D721Med (cell line): ENCODE results near the gene MUC6.
A peak's percentile ranks its signal among the peaks of the same experiment; 100 is the strongest.
"Not testable (repeated sequence)": the region's sequence is repeated elsewhere in the genome, so short reads cannot be mapped to it uniquely, and the experiment has no call there.

ENCODE experiments used
- DNase-seq: peaks from one replicate; pipeline ENCODE4 v3.0.0; 2011; ENCODE audit warnings: low spot score; ENCODE audit not compliant: insufficient read length
- FAIRE-seq: peaks from 2 replicates; lab custom pipeline; 2011; peaks lifted over from hg19 to GRCh38; lab: Jason Lieb, UNC
- TF ChIP-seq, protein P1 (sequence below): IDR thresholded peaks from 2 replicates; pipeline ENCODE4 v1.5.1; 2012; ENCODE audit warnings: mild to moderate bottlenecking, control low read depth; ENCODE audit not compliant: insufficient read depth; ENCODE audit errors: missing control alignments

MUC6 gene

DNA sequence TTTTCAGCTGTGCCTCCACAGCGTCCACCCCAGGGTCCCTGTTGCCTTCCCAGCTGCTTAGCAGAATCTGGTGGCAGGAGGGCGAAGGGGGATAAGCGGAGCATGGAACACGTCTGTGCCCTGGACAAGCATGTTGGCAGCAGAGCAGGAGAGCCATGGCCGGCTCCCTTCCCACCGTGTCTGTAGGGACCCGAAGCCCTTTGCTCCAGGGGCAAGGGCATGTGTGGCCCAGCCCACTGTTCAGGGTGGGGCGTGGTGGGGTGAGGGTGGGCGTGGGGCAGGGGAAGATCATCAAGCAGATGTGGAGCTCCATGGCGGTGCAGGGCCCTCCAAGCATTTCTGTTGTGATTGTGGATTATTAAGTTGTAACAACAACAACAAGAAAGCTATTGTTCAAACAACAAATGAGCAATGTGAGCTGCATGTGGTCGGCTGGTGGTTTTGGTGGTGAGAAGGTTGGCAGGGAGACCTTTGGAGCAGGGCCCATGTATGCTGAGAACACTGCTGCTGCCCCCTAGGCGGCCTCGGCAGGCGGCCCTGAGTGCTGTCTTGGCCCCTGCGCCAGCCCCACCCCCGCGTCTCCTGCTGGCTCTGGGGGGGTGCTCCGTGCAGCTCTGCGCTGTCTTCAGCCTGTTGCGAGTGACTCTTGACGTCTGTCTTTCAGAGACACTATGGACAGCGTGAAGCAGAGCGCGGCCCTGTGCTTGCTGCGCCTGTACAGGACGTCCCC is 59.9 kb downstream of the MUC6 start:
- FAIRE-seq (no peak), DNase-seq (no peak)
- TF ChIP-seq, protein P1, sequence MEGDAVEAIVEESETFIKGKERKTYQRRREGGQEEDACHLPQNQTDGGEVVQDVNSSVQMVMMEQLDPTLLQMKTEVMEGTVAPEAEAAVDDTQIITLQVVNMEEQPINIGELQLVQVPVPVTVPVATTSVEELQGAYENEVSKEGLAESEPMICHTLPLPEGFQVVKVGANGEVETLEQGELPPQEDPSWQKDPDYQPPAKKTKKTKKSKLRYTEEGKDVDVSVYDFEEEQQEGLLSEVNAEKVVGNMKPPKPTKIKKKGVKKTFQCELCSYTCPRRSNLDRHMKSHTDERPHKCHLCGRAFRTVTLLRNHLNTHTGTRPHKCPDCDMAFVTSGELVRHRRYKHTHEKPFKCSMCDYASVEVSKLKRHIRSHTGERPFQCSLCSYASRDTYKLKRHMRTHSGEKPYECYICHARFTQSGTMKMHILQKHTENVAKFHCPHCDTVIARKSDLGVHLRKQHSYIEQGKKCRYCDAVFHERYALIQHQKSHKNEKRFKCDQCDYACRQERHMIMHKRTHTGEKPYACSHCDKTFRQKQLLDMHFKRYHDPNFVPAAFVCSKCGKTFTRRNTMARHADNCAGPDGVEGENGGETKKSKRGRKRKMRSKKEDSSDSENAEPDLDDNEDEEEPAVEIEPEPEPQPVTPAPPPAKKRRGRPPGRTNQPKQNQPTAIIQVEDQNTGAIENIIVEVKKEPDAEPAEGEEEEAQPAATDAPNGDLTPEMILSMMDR = no peak

DNA sequence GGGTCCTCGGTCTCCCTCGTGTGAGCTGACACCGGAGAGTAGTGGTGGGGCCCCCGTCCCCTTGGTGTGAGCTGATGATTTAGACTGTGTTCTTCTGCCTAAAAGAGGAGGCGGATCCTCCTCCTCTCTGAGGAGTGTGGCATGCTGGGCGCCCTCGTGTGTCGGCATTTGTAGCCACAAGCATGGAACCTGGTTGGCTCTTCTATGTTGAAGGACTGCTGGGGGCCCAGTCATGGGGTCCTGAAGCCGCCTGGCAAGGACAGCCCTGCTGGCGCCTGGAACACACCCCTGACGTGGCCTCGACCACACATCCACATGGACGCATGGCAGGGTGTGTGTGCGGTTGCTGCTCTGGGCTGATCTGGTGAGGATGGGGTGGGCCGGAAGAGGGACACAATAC is 60.7 kb downstream of the MUC6 start:
- TF ChIP-seq, protein P1 = peak; percentile 17

DNA sequence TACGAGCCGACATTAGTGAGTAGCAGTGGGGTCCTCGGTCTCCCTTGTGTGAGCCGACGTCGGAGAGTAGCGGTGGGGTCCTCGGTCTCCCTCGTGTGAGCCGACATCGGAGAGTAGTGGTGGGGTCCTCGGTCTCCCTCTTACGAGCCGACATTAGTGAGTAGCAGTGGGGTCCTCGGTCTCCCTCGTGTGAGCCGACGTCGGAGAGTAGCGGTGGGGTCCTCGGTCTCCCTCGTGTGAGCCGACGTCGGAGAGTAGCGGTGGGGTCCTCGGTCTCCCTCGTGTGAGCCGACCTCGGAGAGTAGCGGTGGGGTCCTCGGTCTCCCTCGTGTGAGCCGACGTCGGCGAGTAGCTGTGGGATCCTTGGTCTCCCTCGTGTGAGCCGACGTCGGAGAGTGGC is 61.1 kb downstream of the MUC6 start:
- not testable (repeated sequence) for DNase-seq, FAIRE-seq

More for the DNA sequence above, 60.7 kb downstream of the MUC6 start:
- no peak for FAIRE-seq
- DNase-seq = no peak

DNA sequence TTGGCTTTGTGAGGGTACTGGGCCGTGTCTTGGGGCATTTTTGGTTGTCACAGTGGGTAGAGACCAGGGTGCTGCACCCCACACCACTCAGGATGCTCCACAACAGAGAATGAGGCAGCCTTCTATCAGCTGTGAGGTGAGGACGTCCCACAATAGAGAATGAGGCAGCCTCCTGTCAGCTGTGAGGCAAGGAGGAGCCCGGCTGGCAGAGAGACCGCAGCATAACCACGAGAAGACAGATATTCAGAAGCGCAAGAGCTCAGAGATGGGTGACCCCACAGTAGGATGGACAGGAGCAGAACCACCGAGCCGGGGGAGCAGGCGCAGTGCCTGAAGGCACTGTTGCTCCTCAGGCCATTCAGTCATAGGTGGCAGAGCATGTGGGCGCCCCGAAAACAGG is 63.3 kb downstream of the MUC6 start:
- TF ChIP-seq, protein P1 = no peak
- no peak for FAIRE-seq
- DNase-seq = no peak

DNA sequence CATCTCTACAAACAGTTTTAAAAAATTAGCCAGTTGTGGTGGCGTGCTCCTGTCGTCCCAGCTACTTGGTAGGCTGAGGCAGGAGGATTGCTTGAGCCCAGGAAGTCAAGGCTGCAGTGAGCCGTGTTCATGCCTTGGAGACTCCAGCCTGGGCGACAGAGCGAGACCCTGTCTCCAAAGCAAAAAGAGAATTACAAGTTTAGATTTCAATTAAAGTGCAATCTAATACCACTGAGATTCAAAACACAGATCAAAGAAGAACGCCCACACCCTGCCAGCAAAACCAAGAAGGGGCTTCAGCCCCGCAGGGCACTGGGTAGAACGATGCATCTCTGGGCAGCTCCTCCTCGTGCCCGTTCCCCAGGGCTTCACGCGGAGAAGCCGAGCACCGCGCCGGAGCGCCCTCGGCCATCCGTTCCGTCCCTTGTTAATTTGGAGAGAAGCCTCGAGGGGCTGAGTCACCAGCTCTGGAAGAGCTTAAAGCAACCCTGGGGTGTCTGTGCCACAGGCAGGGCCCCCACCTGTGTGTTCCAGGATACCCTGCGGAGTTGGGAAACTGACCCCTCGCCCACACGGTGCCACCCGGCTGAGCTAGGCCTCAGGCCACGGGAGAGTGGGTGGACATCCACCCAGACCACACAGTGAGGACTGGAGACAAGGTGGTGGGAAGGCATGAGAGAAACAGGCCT is 63.9 kb downstream of the MUC6 start:
- FAIRE-seq = no peak
- TF ChIP-seq, protein P1 = no peak
- DNase-seq = no peak

DNA sequence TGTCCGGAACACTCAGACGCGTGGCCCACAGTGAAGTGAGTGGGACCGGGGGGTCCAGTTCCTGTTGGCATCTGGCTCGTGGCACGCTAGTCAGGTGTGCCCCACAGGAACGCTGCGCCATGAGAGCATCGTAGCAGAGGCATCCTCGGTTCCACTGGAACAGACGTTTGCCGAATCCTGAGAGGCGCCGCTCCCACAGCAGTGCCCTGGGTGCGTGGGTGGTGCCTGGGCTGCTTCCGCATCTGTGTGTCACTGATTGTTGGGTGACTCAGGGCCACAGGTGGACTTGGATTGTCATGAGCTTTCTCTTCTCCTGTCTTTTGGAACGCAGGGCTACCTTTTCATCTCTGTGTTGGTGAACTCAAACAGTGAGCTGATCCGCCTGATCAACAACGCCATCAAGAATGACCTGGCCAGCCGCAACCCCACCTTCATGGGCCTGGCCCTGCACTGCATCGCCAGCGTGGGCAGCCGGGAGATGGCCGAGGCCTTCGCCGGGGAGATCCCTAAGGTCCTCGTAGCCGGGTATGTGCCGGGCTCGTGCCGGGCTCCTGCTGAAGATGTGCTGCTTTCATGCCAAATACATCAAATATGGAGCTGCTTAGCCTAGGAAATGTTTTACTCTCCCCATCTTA is 64.7 kb downstream of the MUC6 start:
- no peak for DNase-seq
- FAIRE-seq = no peak
- TF ChIP-seq, protein P1 = no peak

DNA sequence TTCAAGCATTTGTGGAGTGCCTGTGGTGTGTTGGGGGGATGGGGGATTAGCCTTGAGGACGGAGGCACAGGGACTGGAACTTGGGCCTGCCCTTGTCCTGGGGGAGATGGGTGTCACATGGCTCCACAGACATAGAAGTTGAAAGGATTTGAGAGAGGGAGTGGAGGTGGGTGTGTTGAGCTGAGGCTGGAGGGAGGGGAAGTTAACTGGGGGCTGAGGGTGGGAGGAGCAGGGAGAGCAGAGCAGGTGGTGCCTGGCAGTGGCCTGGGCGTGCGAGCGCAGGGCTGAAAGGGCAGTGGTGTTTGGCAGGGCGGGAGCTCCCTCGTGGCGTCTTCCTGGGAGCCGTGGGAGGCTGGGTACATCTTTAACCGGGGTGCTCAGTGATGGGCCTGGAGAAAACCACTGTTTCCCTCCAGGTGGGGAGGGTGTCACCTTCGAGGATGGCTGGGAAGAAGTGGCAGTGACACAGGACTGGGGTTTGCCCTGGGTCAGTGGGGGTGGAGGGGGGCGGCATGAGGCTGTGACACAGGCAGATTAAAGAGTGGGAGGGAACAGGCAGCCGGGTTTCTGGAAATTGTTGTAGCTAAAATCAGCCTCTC is 65.3 kb downstream of the MUC6 start:
- no peak for FAIRE-seq
- no peak for DNase-seq

More for the DNA sequence above, 65.3 kb downstream of the MUC6 start:
- TF ChIP-seq, protein P1 = no peak
